NCI-H82 treated with DMSO at 0.1 percent for 48 hours (cell line): ENCODE data around the gene FRMD3.
A peak's percentile ranks its signal among the peaks of the same experiment; 100 is the strongest.
"Not testable (repeated sequence)": the region's sequence is repeated elsewhere in the genome, so short reads cannot be mapped to it uniquely, and the experiment has no call there.

Experiments used
- DNase-seq: peaks from one replicate; lab custom pipeline; 2025; ENCODE audit not compliant: unreplicated experiment; lab: John Stamatoyannopoulos, UW

Gene FRMD3

GRCh38 chr9:83523684-83524083 is 14.5 kb downstream of the FRMD3 start:
- no peak for DNase-seq

- no peak for DNase-seq
Measured at GRCh38 chr9:83521411-83521810, 16.8 kb downstream of the FRMD3 start.

- no peak for DNase-seq
Measured at GRCh38 chr9:83521011-83521410, 17.2 kb downstream of the FRMD3 start.

- DNase-seq = no peak
Measured at GRCh38 chr9:83520292-83520691, 17.9 kb downstream of the FRMD3 start.

- not testable (repeated sequence) for DNase-seq
Measured at GRCh38 chr9:83517980-83518379, 20.2 kb downstream of the FRMD3 start.

GRCh38 chr9:83514767-83515166 is 23.4 kb downstream of the FRMD3 start:
- no peak for DNase-seq

GRCh38 chr9:83512621-83513020 is 25.6 kb downstream of the FRMD3 start:
- no peak for DNase-seq

GRCh38 chr9:83511051-83511450 is 27.1 kb downstream of the FRMD3 start:
- DNase-seq = no peak

- no peak for DNase-seq
Measured at GRCh38 chr9:83509402-83509801, 28.8 kb downstream of the FRMD3 start.

GRCh38 chr9:83508067-83508466 is 30.1 kb downstream of the FRMD3 start:
- DNase-seq = no peak

GRCh38 chr9:83505282-83505681 is 32.9 kb downstream of the FRMD3 start:
- DNase-seq = peak; percentile 91

GRCh38 chr9:83503866-83504265 is 34.3 kb downstream of the FRMD3 start:
- DNase-seq = no peak

GRCh38 chr9:83501565-83501964 is 36.6 kb downstream of the FRMD3 start:
- no peak for DNase-seq

- no peak for DNase-seq
Measured at GRCh38 chr9:83497441-83497840, 40.8 kb downstream of the FRMD3 start.

GRCh38 chr9:83491995-83492394 is 46.2 kb downstream of the FRMD3 start:
- DNase-seq = peak; percentile 23

GRCh38 chr9:83491413-83491812 is 46.8 kb downstream of the FRMD3 start:
- no peak for DNase-seq

GRCh38 chr9:83489961-83490360 is 48.2 kb downstream of the FRMD3 start:
- DNase-seq = no peak

GRCh38 chr9:83484990-83485389 is 53.2 kb downstream of the FRMD3 start:
- DNase-seq = no peak

GRCh38 chr9:83483223-83483622 is 55.0 kb downstream of the FRMD3 start:
- no peak for DNase-seq

- DNase-seq = no peak
Measured at GRCh38 chr9:83479765-83480164, 58.4 kb downstream of the FRMD3 start.

GRCh38 chr9:83477571-83477970 is 60.6 kb downstream of the FRMD3 start:
- no peak for DNase-seq

GRCh38 chr9:83477120-83477519 is 61.1 kb downstream of the FRMD3 start:
- no peak for DNase-seq

- peak; percentile 19 for DNase-seq
Measured at GRCh38 chr9:83476513-83476912, 61.7 kb downstream of the FRMD3 start.

GRCh38 chr9:83475741-83476140 is 62.5 kb downstream of the FRMD3 start:
- no peak for DNase-seq
